ENCODE data around the gene CYB561D1. TPM values are rescaled to one million over a fixed set of nuclear protein-coding genes. Genes with fewer than 3 reads are reported as not detected.
A peak's percentile ranks its signal among the peaks of the same experiment; 100 is the strongest.

Gene CYB561D1
- total and polyA plus RNA-seq, 9 of the 15 experiments (the other 6 are each of a cell fraction or from before 2014, with no cell fraction given) = 0.71 to 7.2 (median 3.5) TPM

GRCh38 chr1:109493805-109494539, at the start of gene CYB561D1 (continued):
- TF ChIP-seq CCNT2 (IDR thresholded peaks at IDR 0.05; ENCODE audit: borderline replicate concordance, extremely low read depth, insufficient read length, low read depth, low read length) (peak; percentile 83), ZC3H11A (IDR thresholded peaks at IDR 0.05; ENCODE audit: low read depth, low read length) (no peak), HNRNPH1 (optimal IDR thresholded peaks at IDR 0.05; ENCODE audit: low read depth, low read length) (no peak), ILK (tag; IDR thresholded peaks at IDR 0.05; ENCODE audit: borderline replicate concordance, low read depth) (no peak), LEF1 (IDR thresholded peaks at IDR 0.05) (no peak), FOXK2 (conservative IDR thresholded peaks at IDR 0.05 in 1 of 2, IDR thresholded peaks at IDR 0.05 in 1 of 2; ENCODE audit: low read depth in 2 of 2) (peak; percentile 51 to 61; a peak in 1 of 4 replicates), FOXA3 (CRISPR knock-in tag; conservative IDR thresholded peaks at IDR 0.05 in 1 of 2, IDR thresholded peaks at IDR 0.05 in 1 of 2) (peak in 1 of 2 experiments; percentile 14; a peak in 1 of 4 replicates), NRF1 (conservative IDR thresholded peaks at IDR 0.05 in 1 of 2, IDR thresholded peaks at IDR 0.05 in 1 of 2) (peak; percentile 41 to 56), DDX20 (tag; IDR thresholded peaks at IDR 0.05; ENCODE audit: low read depth) (no peak), ZNF282 (CRISPR knock-in tag; IDR thresholded peaks at IDR 0.05) (no peak), MXI1 (IDR thresholded peaks at IDR 0.05; ENCODE audit: low read depth, low read length) (peak; percentile 84; the same call in 1 of the 2 replicates), EWSR1 (IDR thresholded peaks at IDR 0.05; ENCODE audit: borderline replicate concordance, low read depth, partially characterized antibody) (no peak), ETV6 (IDR thresholded peaks at IDR 0.05; ENCODE audit: borderline replicate concordance in 1 of 2, low read depth in 2 of 2, low read length in 1 of 2) (no peak), ETV6 (CRISPR knock-in tag; IDR thresholded peaks at IDR 0.05; ENCODE audit: borderline replicate concordance) (no peak), ZNF174 (CRISPR knock-in tag; IDR thresholded peaks at IDR 0.05) (no peak), FOXA1 (IDR thresholded peaks at IDR 0.05; ENCODE audit: borderline replicate concordance) (no peak), USF2 (CRISPR knock-in tag; IDR thresholded peaks at IDR 0.05) (no peak), ZNF274 (IDR thresholded peaks at IDR 0.05; ENCODE audit: borderline replicate concordance, low read depth, low read length) (no peak; the same call in 1 of the 2 replicates), CHCHD3 (CRISPR knock-in tag; IDR thresholded peaks at IDR 0.05) (no peak), ZNF76 (CRISPR knock-in tag; IDR thresholded peaks at IDR 0.05; ENCODE audit: borderline replicate concordance) (no peak)
- TF ChIP-seq, protein P1, sequence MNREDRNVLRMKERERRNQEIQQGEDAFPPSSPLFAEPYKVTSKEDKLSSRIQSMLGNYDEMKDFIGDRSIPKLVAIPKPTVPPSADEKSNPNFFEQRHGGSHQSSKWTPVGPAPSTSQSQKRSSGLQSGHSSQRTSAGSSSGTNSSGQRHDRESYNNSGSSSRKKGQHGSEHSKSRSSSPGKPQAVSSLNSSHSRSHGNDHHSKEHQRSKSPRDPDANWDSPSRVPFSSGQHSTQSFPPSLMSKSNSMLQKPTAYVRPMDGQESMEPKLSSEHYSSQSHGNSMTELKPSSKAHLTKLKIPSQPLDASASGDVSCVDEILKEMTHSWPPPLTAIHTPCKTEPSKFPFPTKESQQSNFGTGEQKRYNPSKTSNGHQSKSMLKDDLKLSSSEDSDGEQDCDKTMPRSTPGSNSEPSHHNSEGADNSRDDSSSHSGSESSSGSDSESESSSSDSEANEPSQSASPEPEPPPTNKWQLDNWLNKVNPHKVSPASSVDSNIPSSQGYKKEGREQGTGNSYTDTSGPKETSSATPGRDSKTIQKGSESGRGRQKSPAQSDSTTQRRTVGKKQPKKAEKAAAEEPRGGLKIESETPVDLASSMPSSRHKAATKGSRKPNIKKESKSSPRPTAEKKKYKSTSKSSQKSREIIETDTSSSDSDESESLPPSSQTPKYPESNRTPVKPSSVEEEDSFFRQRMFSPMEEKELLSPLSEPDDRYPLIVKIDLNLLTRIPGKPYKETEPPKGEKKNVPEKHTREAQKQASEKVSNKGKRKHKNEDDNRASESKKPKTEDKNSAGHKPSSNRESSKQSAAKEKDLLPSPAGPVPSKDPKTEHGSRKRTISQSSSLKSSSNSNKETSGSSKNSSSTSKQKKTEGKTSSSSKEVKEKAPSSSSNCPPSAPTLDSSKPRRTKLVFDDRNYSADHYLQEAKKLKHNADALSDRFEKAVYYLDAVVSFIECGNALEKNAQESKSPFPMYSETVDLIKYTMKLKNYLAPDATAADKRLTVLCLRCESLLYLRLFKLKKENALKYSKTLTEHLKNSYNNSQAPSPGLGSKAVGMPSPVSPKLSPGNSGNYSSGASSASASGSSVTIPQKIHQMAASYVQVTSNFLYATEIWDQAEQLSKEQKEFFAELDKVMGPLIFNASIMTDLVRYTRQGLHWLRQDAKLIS (CRISPR knock-in tag; IDR thresholded peaks at IDR 0.05) = peak; percentile 81; the same call in 1 of the 2 replicates

All from K562 (cell line).